Endometrial microvascular endothelial cells (primary cell): ENCODE results near the gene RBMY1J. TPM values are rescaled to one million over a fixed set of nuclear protein-coding genes. Genes with fewer than 3 reads are reported as not detected.
"Not testable (repeated sequence)": the region's sequence is repeated elsewhere in the genome, so short reads cannot be mapped to it uniquely, and the experiment has no call there.

ENCODE experiments used
- in situ Hi-C: cut with HindIII; loops from 2 replicates; pipeline ENCODE4 v1.10.0; 2017; ENCODE audit warnings: low sequenced_read_pairs, low pct_unique_long_range_greater_than_20kb; ENCODE audit errors: inconsistent ontology term
- total RNA-seq: library from RNA; depleted of rRNA; stranded (reverse); fragments of >200 nt; gene quantifications from one replicate; pipeline ENCODE4 v1.2.3, GENCODE V29; 2015; ENCODE audit errors: inconsistent ontology term

The RBMY1J gene
- total RNA-seq, result not detected

- in situ Hi-C loops, result not testable (repeated sequence)
Measured at GRCh38 chrY:22403110-22403509, at the start of gene RBMY1J. RBMY1J (plus strand) TSS chrY:22403410; CDS start chrY:22405448, 2,038 bp downstream.

DNA sequence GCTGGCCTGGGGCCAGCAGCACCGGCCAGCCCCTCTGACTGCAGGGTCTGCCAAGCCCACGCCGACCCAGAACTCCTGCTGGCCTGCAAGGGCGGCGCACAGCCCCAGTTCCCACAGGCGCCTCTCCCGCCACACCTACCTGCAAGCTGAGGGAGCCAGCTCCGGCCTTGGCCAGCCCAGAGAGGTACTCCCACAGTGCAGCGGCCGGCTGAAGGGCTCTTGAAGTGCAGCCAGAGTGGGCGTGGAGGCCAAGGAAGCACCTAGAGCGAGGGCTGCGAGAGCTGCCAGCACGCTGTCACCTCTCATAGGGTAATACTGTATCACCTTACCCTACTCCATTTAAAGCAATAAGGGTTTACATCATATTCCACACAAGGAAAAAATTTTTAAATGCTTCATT lies 35.8 kb upstream of the RBMY1J start:
- in situ Hi-C loops, result no loop called here

- in situ Hi-C loops, result no loop called here
Measured at GRCh38 chrY:22370623-22371022, 32.6 kb upstream of the RBMY1J start.

DNA sequence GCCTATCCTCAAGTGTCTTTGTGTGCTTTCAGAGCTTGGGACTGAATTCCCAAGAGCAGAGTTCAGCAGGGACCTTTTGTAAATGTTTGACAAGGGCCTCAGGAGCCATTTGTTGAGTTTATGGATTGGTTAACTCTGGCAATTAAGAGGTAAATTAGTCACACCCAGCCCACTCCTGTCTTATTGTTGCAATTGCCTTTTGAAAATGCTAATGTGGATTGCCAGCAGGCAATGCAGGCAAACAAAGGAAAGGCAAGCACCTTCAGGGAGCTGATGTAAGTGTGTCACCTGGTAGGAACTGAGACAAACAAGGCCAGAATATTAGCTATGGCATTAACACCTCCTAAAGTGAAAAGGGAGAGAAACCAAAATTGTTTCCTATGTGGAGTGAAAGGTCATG lies 29.7 kb upstream of the RBMY1J start:
- in situ Hi-C loops, result no loop called here

GRCh38 chrY:22444718-22445396 lies 41.6 kb downstream of the RBMY1J start:
- in situ Hi-C loops, result not testable (repeated sequence)

- in situ Hi-C loops, result not testable (repeated sequence)
Measured at GRCh38 chrY:22455522-22455921, 52.3 kb downstream of the RBMY1J start.

DNA sequence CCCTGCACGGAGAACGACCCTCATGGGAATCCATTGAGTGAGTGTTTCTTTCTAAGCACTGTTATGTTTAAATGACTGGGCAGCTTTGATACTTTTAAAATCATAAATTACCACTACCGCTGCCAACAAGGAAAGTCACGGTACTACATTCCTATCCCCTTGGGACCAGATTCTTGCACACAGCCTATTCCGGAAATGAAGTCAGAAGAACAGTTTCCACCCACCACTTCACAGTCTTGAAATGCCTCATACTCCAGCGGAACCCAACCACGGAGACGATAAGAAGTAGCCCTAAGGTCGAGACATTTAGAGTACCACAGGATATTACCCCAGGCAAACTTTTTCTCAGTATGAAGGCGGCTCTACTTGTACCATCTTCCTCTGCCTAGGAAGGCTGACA lies 58.8 kb downstream of the RBMY1J start:
- in situ Hi-C loops, result not testable (repeated sequence)

Other genes with a start within 250 kb of the RBMY1J start
- not detected for gene RBMY1F, start 220.5 kb upstream of the RBMY1J start, total RNA-seq